PFSK-1 (cell line): ENCODE data around the gene LCE6A.

Experiments
- FOXP2 ChIP-seq: optimal IDR thresholded peaks from 2 replicates; pipeline ENCODE3; 2011; ENCODE audit warnings: borderline replicate concordance, control low read depth, inconsistent platforms; ENCODE audit not compliant: insufficient read depth; ENCODE audit errors: extremely low read length, extremely low read depth
- POLR2AphosphoS5 ChIP-seq: IDR thresholded peaks from 2 replicates; pipeline ENCODE4 v1.6.1; 2012; ENCODE audit warnings: low read depth, mild to moderate bottlenecking, control low read depth, low read length, moderate library complexity
- REST ChIP-seq, 2 experiments: IDR thresholded peaks; 2 replicates each; pipeline versions ENCODE4 v1.6.1 to v1.8.0; 2011 to 2012; ENCODE audit warnings: low read depth in 2 of 2, low read length in 2 of 2, control low read depth in 1 of 2, inconsistent platforms in 1 of 2, mild to moderate bottlenecking in 1 of 2, moderate library complexity in 1 of 2; ENCODE audit not compliant: insufficient read depth in 1 of 2
- SIN3A ChIP-seq: IDR thresholded peaks from 2 replicates; pipeline ENCODE4 v1.6.1; 2012; ENCODE audit warnings: mild to moderate bottlenecking, low read length, moderate library complexity, borderline replicate concordance; ENCODE audit not compliant: insufficient read depth
- TAF1 ChIP-seq: IDR thresholded peaks from 2 replicates; pipeline ENCODE4 v1.6.1; 2012; ENCODE audit warnings: low read length, control low read depth, borderline replicate concordance; ENCODE audit not compliant: insufficient read depth

Gene LCE6A

GRCh38 chr1:152869808-152870419 lies 27.3 kb downstream of the LCE6A start:
- TF ChIP-seq FOXP2 (no peak), POLR2AphosphoS5 (no peak), REST (IDR thresholded peaks at IDR 0.05; ENCODE audit: insufficient read depth in 1 of 2, low read depth in 2 of 2, low read length in 2 of 2) (no peak), TAF1 (no peak), SIN3A (no peak)

GRCh38 chr1:152870831-152871730 lies 28.4 kb downstream of the LCE6A start:
- TF ChIP-seq POLR2AphosphoS5, result no peak
- TF ChIP-seq TAF1, result no peak
- TF ChIP-seq FOXP2, result no peak
- TF ChIP-seq REST (IDR thresholded peaks at IDR 0.05; ENCODE audit: insufficient read depth in 1 of 2, low read depth in 2 of 2, low read length in 2 of 2), result no peak
- no peak for TF ChIP-seq SIN3A

GRCh38 chr1:152871731-152872126 lies 29.1 kb downstream of the LCE6A start:
- no peak for TF ChIP-seq SIN3A
- TF ChIP-seq REST (IDR thresholded peaks at IDR 0.05; ENCODE audit: insufficient read depth in 1 of 2, low read depth in 2 of 2, low read length in 2 of 2), result no peak
- TF ChIP-seq TAF1, result no peak
- no peak for TF ChIP-seq POLR2AphosphoS5
- TF ChIP-seq FOXP2, result no peak

GRCh38 chr1:152873495-152873894 lies 30.8 kb downstream of the LCE6A start:
- TF ChIP-seq POLR2AphosphoS5, result no peak
- TF ChIP-seq FOXP2, result no peak
- TF ChIP-seq SIN3A, result no peak
- TF ChIP-seq TAF1, result no peak
- TF ChIP-seq REST (IDR thresholded peaks at IDR 0.05; ENCODE audit: insufficient read depth in 1 of 2, low read depth in 2 of 2, low read length in 2 of 2), result no peak
